HCT116 (cell line): ENCODE results near the gene FOXC2. TPM values are rescaled to one million over a fixed set of nuclear protein-coding genes. Genes with fewer than 3 reads are reported as not detected.
"Not testable (repeated sequence)": the region's sequence is repeated elsewhere in the genome, so short reads cannot be mapped to it uniquely, and the experiment has no call there.

Source experiments
- ATAC-seq: fragments of 200-7000 bp; cut with Tn5 transposase; 2 replicates; pipeline ENCODE4 v1.9.1; 2020; ENCODE audit warnings: mild to moderate bottlenecking, moderate library complexity
- BruUV-seq: library from RNA; stranded (reverse); fragments of 400-500 nt; replicated peaks from 2 replicates; lab custom pipeline; 2021; lab: Mats Ljungman, UMichigan
- CTCF ChIA-PET: fragments of 300-600 bp; sonication (Branson Sonifier 250); formaldehyde crosslinking; loops from one replicate; lab custom pipeline; 2021; ENCODE audit warnings: antibody characterized with exemption; lab: Charles Lee
- POLR2A ChIA-PET: fragments of 300-600, 350-600 bp; sonication (Branson Sonifier 250); formaldehyde crosslinking; loops from one replicate; lab custom pipeline; 2021; ENCODE audit warnings: antibody characterized with exemption; lab: Charles Lee
- RAD21 ChIA-PET, 2 experiments: fragments of 300-600 bp; sonication (Branson Sonifier 250); formaldehyde crosslinking; loops; one replicate each; lab custom pipeline; 2023; ENCODE audit warnings: low total read pairs in 2 of 2; ENCODE audit not compliant: uncharacterized antibody in 2 of 2, unreplicated experiment in 2 of 2, low non-redundant PET in 1 of 2; lab: Charles Lee
- DNase-seq: peaks from one replicate; pipeline ENCODE4 v3.0.0-alpha.2; 2010; ENCODE audit warnings: low read depth, low spot score
- H2AFZ ChIP-seq: fragments of 200-600 bp; shearing (Covaris generic), sonication (generic); 2 replicates; pipeline ENCODE4 v1.6.1; 2017; ENCODE audit warnings: low read depth, mixed run types, mixed read lengths, antibody characterized with exemption, low read length; ENCODE audit not compliant: poor library complexity, severe bottlenecking
- H3K27ac ChIP-seq: 2 replicates; pipeline ENCODE4 v1.5.1; 2012; ENCODE audit warnings: low read depth, low read length
- H3K27me3 ChIP-seq: fragments of 200-600 bp; sonication (generic); 2 replicates; pipeline ENCODE4 v1.6.1; 2016; ENCODE audit warnings: mixed run types, low read length, mixed read lengths; ENCODE audit not compliant: insufficient read depth
- H3K36me3 ChIP-seq, 2 experiments: fragments of 200-500 bp in 1 of 2; fragments of 200-600 bp in 1 of 2; sonication (Bioruptor generic) in 1 of 2; sonication (generic) in 1 of 2; 2 replicates each; pipeline versions ENCODE4 v1.5.1 to v1.6.1; 2014 to 2016; ENCODE audit warnings: low read length in 2 of 2, inconsistent platforms in 1 of 2, mixed read lengths in 1 of 2, mixed run types in 1 of 2; ENCODE audit not compliant: insufficient read depth in 2 of 2, control insufficient read depth in 1 of 2
- H3K4me1 ChIP-seq, 2 experiments: fragments of 200-600 bp in 1 of 2; sonication (generic) in 1 of 2; 2 replicates each; pipeline versions ENCODE4 v1.5.1 to v1.6.1; 2012 to 2017; ENCODE audit warnings: low read length in 2 of 2, inconsistent platforms in 1 of 2, mild to moderate bottlenecking in 1 of 2, mixed read lengths in 1 of 2, mixed run types in 1 of 2, moderate library complexity in 1 of 2; ENCODE audit not compliant: insufficient read depth in 2 of 2, control insufficient read depth in 1 of 2
- H3K4me2 ChIP-seq: fragments of 200-600 bp; sonication (generic); 2 replicates; pipeline ENCODE4 v1.6.1; 2017; ENCODE audit warnings: mixed run types, low read length, mixed read lengths
- H3K4me3 ChIP-seq, 2 experiments: fragments of 200-600 bp in 1 of 2; sonication (generic) in 1 of 2; replicated peaks in 1 of 2; 2 replicates each; pipeline ENCODE4 v1.5.1; 2011 to 2016; ENCODE audit warnings: low read length in 2 of 2, control low read depth in 1 of 2, low read depth in 1 of 2, mild to moderate bottlenecking in 1 of 2, mixed read lengths in 1 of 2, mixed run types in 1 of 2
- H3K79me2 ChIP-seq: fragments of 200-600 bp; sonication (generic); 2 replicates; pipeline ENCODE4 v1.6.1; 2017; ENCODE audit warnings: mild to moderate bottlenecking, mixed run types, low read length, moderate library complexity, mixed read lengths; ENCODE audit not compliant: insufficient read depth
- H3K9ac ChIP-seq: fragments of 200-600 bp; sonication (generic); 2 replicates; pipeline ENCODE4 v1.6.1; 2016; ENCODE audit warnings: low read length, mixed read lengths
- H3K9me2 ChIP-seq: fragments of 200-600 bp; sonication (generic), shearing (Covaris generic); 2 replicates; pipeline ENCODE4 v1.6.1; 2017; ENCODE audit warnings: mixed run types, mild to moderate bottlenecking, moderate library complexity; ENCODE audit not compliant: insufficient read depth
- H3K9me3 ChIP-seq, 2 experiments: fragments of 200-500 bp in 1 of 2; fragments of 200-600 bp in 1 of 2; sonication (Bioruptor generic) in 1 of 2; sonication (generic) in 1 of 2; 2 replicates each; pipeline ENCODE4 v1.6.1; 2014 to 2017; ENCODE audit warnings: low read length in 2 of 2, mixed read lengths in 2 of 2, inconsistent platforms in 1 of 2, low read depth in 1 of 2, mild to moderate bottlenecking in 1 of 2, mixed run types in 1 of 2, moderate library complexity in 1 of 2; ENCODE audit not compliant: control insufficient read depth in 1 of 2, insufficient read depth in 1 of 2
- H4K20me1 ChIP-seq: fragments of 200-600 bp; sonication (generic), shearing (Covaris generic); 2 replicates; pipeline ENCODE4 v1.6.1; 2017; ENCODE audit warnings: mixed run types, mild to moderate bottlenecking, moderate library complexity; ENCODE audit not compliant: insufficient read depth
- CBX3 ChIP-seq: IDR thresholded peaks from 2 replicates; pipeline ENCODE4 v1.6.1; 2012; ENCODE audit warnings: low read depth
- CTCF ChIP-seq, 3 experiments: fragments of 200-600 bp in 1 of 3; sonication (generic) in 1 of 3; IDR thresholded peaks in 2 of 3; conservative IDR thresholded peaks in 1 of 3; 2 replicates each; pipeline ENCODE4 v1.5.1; 2012 to 2017; ENCODE audit warnings: low read depth in 2 of 3, low read length in 2 of 3, antibody characterized with exemption in 1 of 3, borderline replicate concordance in 1 of 3, control low read depth in 1 of 3, mild to moderate bottlenecking in 1 of 3, mixed read lengths in 1 of 3, mixed run types in 1 of 3, moderate library complexity in 1 of 3; ENCODE audit not compliant: insufficient read depth in 1 of 3
- EGR1 ChIP-seq: IDR thresholded peaks from 2 replicates; pipeline ENCODE4 v1.6.1; 2012; ENCODE audit warnings: low read depth
- ELF1 ChIP-seq: IDR thresholded peaks from 2 replicates; pipeline ENCODE4 v1.6.1; 2012; ENCODE audit warnings: low read depth, borderline replicate concordance
- EZH2 ChIP-seq: fragments of 200-600 bp; sonication (generic); IDR thresholded peaks from 2 replicates; pipeline ENCODE4 v1.6.1; 2017; ENCODE audit warnings: antibody characterized with exemption, mixed run types
- EZH2phosphoT487 ChIP-seq: fragments of 200-600 bp; IDR thresholded peaks from 2 replicates; pipeline ENCODE4 v1.6.1; 2018; ENCODE audit warnings: antibody characterized with exemption, borderline replicate concordance
- FOSL1 ChIP-seq: IDR thresholded peaks from 2 replicates; pipeline ENCODE4 v1.6.1; 2012; ENCODE audit warnings: low read depth
- JUND ChIP-seq: IDR thresholded peaks from 2 replicates; pipeline ENCODE4 v1.6.1; 2012
- POLR2AphosphoS5 ChIP-seq: IDR thresholded peaks from 2 replicates; pipeline ENCODE4 v1.6.1; 2011; ENCODE audit warnings: mild to moderate bottlenecking, low read depth, low read length, moderate library complexity
- SIN3A ChIP-seq: IDR thresholded peaks from 2 replicates; pipeline ENCODE4 v1.6.1; 2012; ENCODE audit warnings: low read depth
- YY1 ChIP-seq: IDR thresholded peaks from 2 replicates; pipeline ENCODE4 v1.6.1; 2011; ENCODE audit warnings: low read length, low read depth, moderate library complexity, mild to moderate bottlenecking; ENCODE audit not compliant: insufficient replicate concordance; ENCODE audit errors: extremely low read depth
- ZFX ChIP-seq: fragments of 450-650 bp; IDR thresholded peaks from 2 replicates; pipeline ENCODE4 v1.6.1; 2017
- ZNF274 ChIP-seq: fragments of 200-500 bp; sonication (Bioruptor generic); IDR thresholded peaks from 2 replicates; pipeline ENCODE4 v1.6.1; 2014; ENCODE audit warnings: mild to moderate bottlenecking, low read depth, low read length, inconsistent platforms
- intact Hi-C: fragments of 100-400 bp; cut with micrococcal nuclease; formaldehyde crosslinking; loops from 2 replicates; pipeline ENCODE4 v1.10.0; 2022
- total RNA-seq: library from RNA; stranded (reverse); gene quantifications from one replicate; pipeline ENCODE4 v1.2.1, GENCODE V29; 2021; ENCODE audit not compliant: unreplicated experiment
- TF ChIP-seq, protein P1 (sequence below): IDR thresholded peaks from 2 replicates; pipeline ENCODE4 v1.6.1; 2011; ENCODE audit warnings: mild to moderate bottlenecking, low read length, moderate library complexity; ENCODE audit not compliant: insufficient replicate concordance; ENCODE audit errors: extremely low read depth

FOXC2 gene
- total RNA-seq, 1 experiment from 2014 or later, result 0.22 TPM

GRCh38 chr16:86587487-86587886 lies 20.9 kb downstream of the FOXC2 start:
- Histone ChIP-seq H3K9me2 (no peaks in the 10 kb centered on the region), H3K9ac (no peak overlapping the region), H2AFZ (no peak overlapping the region), H3K79me2 (no peaks in the 10 kb centered on the region), H3K27me3 (peaks cover 26% of the 10 kb centered on the region), H3K27ac (no peak overlapping the region), H3K36me3 (no peaks in the 10 kb centered on the region)
- no TSS peak for BruUV-seq
- no peak for ATAC-seq
- RAD21 ChIA-PET, result no interaction called here
- intact Hi-C loops, result no loop called here
- TF ChIP-seq CTCF (IDR thresholded peaks at IDR 0.05 in 2 of 3, conservative IDR thresholded peaks at IDR 0.05 in 1 of 3; ENCODE audit: borderline replicate concordance in 1 of 3, insufficient read depth in 1 of 3, low read depth in 2 of 3, low read length in 2 of 3) (no peak), CBX3 (no peak), YY1 (no peak), SIN3A (no peak), FOSL1 (no peak), ZNF274 (no peak), ELF1 (no peak), EZH2phosphoT487 (no peak), EZH2 (no peak), ZFX (no peak), POLR2AphosphoS5 (no peak), JUND (no peak), EGR1 (no peak)
- TF ChIP-seq, protein P1, sequence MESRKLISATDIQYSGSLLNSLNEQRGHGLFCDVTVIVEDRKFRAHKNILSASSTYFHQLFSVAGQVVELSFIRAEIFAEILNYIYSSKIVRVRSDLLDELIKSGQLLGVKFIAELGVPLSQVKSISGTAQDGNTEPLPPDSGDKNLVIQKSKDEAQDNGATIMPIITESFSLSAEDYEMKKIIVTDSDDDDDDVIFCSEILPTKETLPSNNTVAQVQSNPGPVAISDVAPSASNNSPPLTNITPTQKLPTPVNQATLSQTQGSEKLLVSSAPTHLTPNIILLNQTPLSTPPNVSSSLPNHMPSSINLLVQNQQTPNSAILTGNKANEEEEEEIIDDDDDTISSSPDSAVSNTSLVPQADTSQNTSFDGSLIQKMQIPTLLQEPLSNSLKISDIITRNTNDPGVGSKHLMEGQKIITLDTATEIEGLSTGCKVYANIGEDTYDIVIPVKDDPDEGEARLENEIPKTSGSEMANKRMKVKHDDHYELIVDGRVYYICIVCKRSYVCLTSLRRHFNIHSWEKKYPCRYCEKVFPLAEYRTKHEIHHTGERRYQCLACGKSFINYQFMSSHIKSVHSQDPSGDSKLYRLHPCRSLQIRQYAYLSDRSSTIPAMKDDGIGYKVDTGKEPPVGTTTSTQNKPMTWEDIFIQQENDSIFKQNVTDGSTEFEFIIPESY, result no peak
- TF ChIP-seq, all 23 proteins: peak for 0
- CTCF ChIA-PET, result no interaction called here
- no peak for DNase-seq
- Histone ChIP-seq H3K4me1 (peaks cover 0 to 17% of the 10 kb centered on the region in 2 experiments; a peak in 1 of 4 replicates), H4K20me1 (no peaks in the 10 kb centered on the region), H3K4me2 (no peak overlapping the region), H3K4me3 (no peak overlapping the region), H3K9me3 (no peaks in the 10 kb centered on the region)
- POLR2A ChIA-PET, result no interaction called here

- H3K4me2 ChIP-seq, H2AFZ ChIP-seq, POLR2A ChIA-PET, CTCF ChIA-PET, RAD21 ChIA-PET, H3K36me3 ChIP-seq, ATAC-seq, H3K9ac ChIP-seq, H3K9me2 ChIP-seq, H3K9me3 ChIP-seq, H3K79me2 ChIP-seq, BruUV-seq, intact Hi-C loops, H4K20me1 ChIP-seq, DNase-seq, H3K4me3 ChIP-seq, H3K27ac ChIP-seq: not testable (repeated sequence)
- Histone ChIP-seq H3K4me1 (peaks cover 0 to 17% of the 10 kb centered on the region in 2 experiments; a peak in 1 of 4 replicates), H3K27me3 (peaks cover 29% of the 10 kb centered on the region)
Measured at GRCh38 chr16:86587955-86588354, 21.3 kb downstream of the FOXC2 start.
